Endothelial cell (in vitro differentiated cells): Measurements from ENCODE around the gene USP50. TPM values are rescaled to one million over a fixed set of nuclear protein-coding genes. Genes with fewer than 3 reads are reported as not detected.
A peak's percentile ranks its signal among the peaks of the same experiment; 100 is the strongest.

Experiments
- DNase-seq: peaks from one replicate; pipeline ENCODE4 v3.0.0; 2021; ENCODE audit warnings: low spot score
- H3K27ac Mint-ChIP-seq: one replicate; pipeline ENCODE4 v1.8.0; 2021; ENCODE audit warnings: mixed read lengths, inconsistent platforms; ENCODE audit not compliant: unreplicated experiment
- H3K27me3 Mint-ChIP-seq: one replicate; pipeline ENCODE4 v1.8.0; 2021; ENCODE audit warnings: mild to moderate bottlenecking, moderate library complexity, mixed read lengths, inconsistent platforms; ENCODE audit not compliant: unreplicated experiment
- H3K36me3 Mint-ChIP-seq: one replicate; pipeline ENCODE4 v1.8.0; 2021; ENCODE audit warnings: mild to moderate bottlenecking, low read depth, mixed read lengths, inconsistent platforms; ENCODE audit not compliant: unreplicated experiment
- H3K4me1 Mint-ChIP-seq: one replicate; pipeline ENCODE4 v1.8.0; 2021; ENCODE audit warnings: mild to moderate bottlenecking, mixed read lengths, inconsistent platforms; ENCODE audit not compliant: unreplicated experiment
- H3K4me3 Mint-ChIP-seq: one replicate; pipeline ENCODE4 v1.8.0; 2021; ENCODE audit warnings: mild to moderate bottlenecking, mixed read lengths, inconsistent platforms; ENCODE audit not compliant: unreplicated experiment
- H3K9me3 Mint-ChIP-seq: one replicate; pipeline ENCODE4 v1.8.0; 2021; ENCODE audit warnings: mixed read lengths, inconsistent platforms; ENCODE audit not compliant: unreplicated experiment
- total RNA-seq: library from RNA; stranded (reverse); fragmentation: NEBNext Ultra II Directional; extraction: Animal tissue kit (Norgen Biotek cat#: 25700); gene quantifications from one replicate; pipeline ENCODE4 v1.2.1, GENCODE V29; 2021; ENCODE audit not compliant: unreplicated experiment
- TF ChIP-seq, protein P1 (sequence below): fragments of 200-600 bp; sonication (generic); IDR thresholded peaks from one replicate; pipeline ENCODE4 v1.5.0; 2021; ENCODE audit warnings: antibody characterized with exemption; ENCODE audit not compliant: unreplicated experiment

USP50 gene
- total RNA-seq, 1 donor from 2014 or later = 0.92 TPM

- Mint-ChIP-seq H3K27ac (no peak overlapping the region), H3K4me1 (peaks cover 6% of the 10 kb centered on the region), H3K4me3 (no peak overlapping the region), H3K27me3 (peaks cover 2% of the 10 kb centered on the region), H3K9me3 (no peaks in the 10 kb centered on the region), H3K36me3 (no peaks in the 10 kb centered on the region)
- TF ChIP-seq, protein P1, sequence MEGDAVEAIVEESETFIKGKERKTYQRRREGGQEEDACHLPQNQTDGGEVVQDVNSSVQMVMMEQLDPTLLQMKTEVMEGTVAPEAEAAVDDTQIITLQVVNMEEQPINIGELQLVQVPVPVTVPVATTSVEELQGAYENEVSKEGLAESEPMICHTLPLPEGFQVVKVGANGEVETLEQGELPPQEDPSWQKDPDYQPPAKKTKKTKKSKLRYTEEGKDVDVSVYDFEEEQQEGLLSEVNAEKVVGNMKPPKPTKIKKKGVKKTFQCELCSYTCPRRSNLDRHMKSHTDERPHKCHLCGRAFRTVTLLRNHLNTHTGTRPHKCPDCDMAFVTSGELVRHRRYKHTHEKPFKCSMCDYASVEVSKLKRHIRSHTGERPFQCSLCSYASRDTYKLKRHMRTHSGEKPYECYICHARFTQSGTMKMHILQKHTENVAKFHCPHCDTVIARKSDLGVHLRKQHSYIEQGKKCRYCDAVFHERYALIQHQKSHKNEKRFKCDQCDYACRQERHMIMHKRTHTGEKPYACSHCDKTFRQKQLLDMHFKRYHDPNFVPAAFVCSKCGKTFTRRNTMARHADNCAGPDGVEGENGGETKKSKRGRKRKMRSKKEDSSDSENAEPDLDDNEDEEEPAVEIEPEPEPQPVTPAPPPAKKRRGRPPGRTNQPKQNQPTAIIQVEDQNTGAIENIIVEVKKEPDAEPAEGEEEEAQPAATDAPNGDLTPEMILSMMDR = no peak
- DNase-seq = no peak
Measured at GRCh38 chr15:50542887-50543210, 3.6 kb downstream of the USP50 start.

- H3K27ac Mint-ChIP-seq = peak overlapping the region; percentile 24
- no peaks in the 10 kb centered on the region for H3K27me3 Mint-ChIP-seq
- no peak overlapping the region for H3K4me3 Mint-ChIP-seq
- H3K36me3 Mint-ChIP-seq = no peaks in the 10 kb centered on the region
- peaks cover 16% of the 10 kb centered on the region for H3K4me1 Mint-ChIP-seq
- no peak for DNase-seq
- H3K9me3 Mint-ChIP-seq = no peaks in the 10 kb centered on the region
- TF ChIP-seq, protein P1 = no peak
Measured at GRCh38 chr15:50531766-50532165, 14.7 kb downstream of the USP50 start.

DNA sequence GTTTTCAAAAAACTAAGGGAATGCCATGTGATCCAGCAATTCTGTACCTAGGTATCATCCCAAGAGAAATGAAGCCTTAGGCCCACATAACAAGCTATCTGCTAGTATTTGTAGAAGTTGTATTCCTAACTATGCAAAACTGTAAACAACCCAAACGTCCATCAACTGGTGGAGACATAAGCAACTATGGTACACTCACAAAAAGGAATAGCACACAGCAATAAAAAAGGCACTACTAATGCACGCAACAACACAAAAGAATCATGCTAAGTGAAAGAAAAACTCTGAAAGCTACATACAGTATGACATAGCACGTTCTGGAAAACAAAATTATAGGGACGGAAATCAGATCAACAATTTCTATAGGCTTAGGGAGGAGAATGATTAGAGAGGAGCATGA is 15.3 kb downstream of the USP50 start:
- H3K27me3 Mint-ChIP-seq = no peaks in the 10 kb centered on the region
- TF ChIP-seq, protein P1 = no peak
- H3K4me1 Mint-ChIP-seq = peaks cover 16% of the 10 kb centered on the region
- H3K4me3 Mint-ChIP-seq = no peak overlapping the region
- no peaks in the 10 kb centered on the region for H3K9me3 Mint-ChIP-seq
- DNase-seq = no peak
- H3K27ac Mint-ChIP-seq = no peak overlapping the region
- H3K36me3 Mint-ChIP-seq = no peaks in the 10 kb centered on the region

DNA sequence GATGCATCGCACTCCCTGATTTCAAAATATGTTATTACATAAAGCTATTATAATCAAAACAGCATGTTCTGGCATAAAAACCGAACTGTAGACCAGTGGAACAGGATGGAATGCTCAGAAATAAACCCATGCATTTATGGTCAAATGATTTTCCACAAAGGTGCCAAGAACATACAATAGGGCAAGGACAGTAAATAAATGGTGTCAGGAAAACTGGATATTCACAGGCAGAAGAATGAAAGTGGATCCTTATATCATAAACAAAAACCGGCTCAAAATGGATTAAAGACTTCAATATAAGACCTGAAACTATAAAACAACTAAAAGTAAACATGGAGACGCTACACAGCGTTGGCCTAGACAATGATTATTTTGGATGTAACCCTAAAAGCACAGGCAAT is 22.6 kb downstream of the USP50 start:
- Mint-ChIP-seq H3K9me3 (no peaks in the 10 kb centered on the region), H3K36me3 (no peaks in the 10 kb centered on the region), H3K27me3 (no peaks in the 10 kb centered on the region), H3K4me1 (no peaks in the 10 kb centered on the region), H3K4me3 (no peak overlapping the region), H3K27ac (no peak overlapping the region)
- no peak for DNase-seq
- TF ChIP-seq, protein P1 = no peak

- H3K9me3 Mint-ChIP-seq = no peaks in the 10 kb centered on the region
- H3K27ac Mint-ChIP-seq = no peak overlapping the region
- no peaks in the 10 kb centered on the region for H3K4me1 Mint-ChIP-seq
- no peaks in the 10 kb centered on the region for H3K27me3 Mint-ChIP-seq
- TF ChIP-seq, protein P1 = no peak
- H3K4me3 Mint-ChIP-seq = no peak overlapping the region
- peaks cover 3% of the 10 kb centered on the region for H3K36me3 Mint-ChIP-seq
- no peak for DNase-seq
Measured at GRCh38 chr15:50519740-50520425, 26.6 kb downstream of the USP50 start.
